Measurements from ENCODE around the gene MCU.

DNA sequence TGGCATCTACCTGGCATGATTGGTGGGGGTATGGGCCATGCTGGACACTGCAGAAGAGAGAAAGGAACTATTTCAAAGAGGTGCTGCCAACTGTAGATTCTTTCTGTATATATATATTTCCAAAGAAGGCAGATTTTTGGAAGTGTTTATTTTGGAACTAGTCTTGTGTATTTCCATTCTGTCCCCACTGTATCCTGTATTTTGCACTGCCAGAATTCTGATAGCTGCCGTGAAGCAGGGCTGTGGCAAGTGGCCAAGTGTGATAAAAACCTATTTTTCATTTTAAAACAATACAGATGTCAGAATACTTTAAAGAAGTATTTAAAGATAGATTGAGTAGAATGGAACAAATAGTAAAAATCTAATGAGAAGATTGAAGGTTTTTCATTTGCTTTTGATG is 17.1 kb downstream of the MCU start:
- TF ChIP-seq CTCF (optimal IDR thresholded peaks at IDR 0.05 in 1 of 3, IDR thresholded peaks at IDR 0.05 in 1 of 3, conservative IDR thresholded peaks at IDR 0.05 in 1 of 3; ENCODE audit: extremely low read depth in 1 of 3, insufficient read depth in 2 of 3, low read length in 3 of 3) (no peak), EZH2 (IDR thresholded peaks at IDR 0.05; ENCODE audit: low read length) (no peak)

All from keratinocyte (primary cell).